Astrocyte (in vitro differentiated cells and primary cell): Measurements from ENCODE around the gene RBP3. TPM values are rescaled to one million over a fixed set of nuclear protein-coding genes. Genes with fewer than 3 reads are reported as not detected.
"Not testable (repeated sequence)": the region's sequence is repeated elsewhere in the genome, so short reads cannot be mapped to it uniquely, and the experiment has no call there.

ENCODE experiments used
- DNase-seq: peaks from one replicate; pipeline ENCODE4 v3.0.0-alpha.2; 2010; ENCODE audit warnings: low read depth
- FAIRE-seq: peaks from 2 replicates; lab custom pipeline; 2011; peaks lifted over from hg19 to GRCh38; lab: Jason Lieb, UNC
- H2AFZ ChIP-seq: 2 replicates; pipeline ENCODE4 v1.6.0; 2012; ENCODE audit warnings: low read depth, low read length, inconsistent platforms
- H3K27ac ChIP-seq: 2 replicates; pipeline ENCODE4 v1.5.1; 2011; ENCODE audit warnings: low read depth, low read length, inconsistent platforms
- H3K27me3 ChIP-seq: 2 replicates; pipeline ENCODE4 v1.6.0; 2011; ENCODE audit warnings: low read length, inconsistent platforms; ENCODE audit not compliant: insufficient read depth
- H3K36me3 ChIP-seq: 2 replicates; pipeline ENCODE4 v1.5.1; 2011; ENCODE audit warnings: low read length, inconsistent platforms; ENCODE audit not compliant: insufficient read depth
- H3K4me1 ChIP-seq: 2 replicates; pipeline ENCODE4 v1.5.1; 2011; ENCODE audit warnings: low read length, inconsistent platforms; ENCODE audit not compliant: insufficient read depth
- H3K4me2 ChIP-seq: 2 replicates; pipeline ENCODE4 v1.6.0; 2012; ENCODE audit warnings: low read length, inconsistent platforms
- H3K4me3 ChIP-seq: 2 replicates; pipeline ENCODE4 v1.5.1; 2011; ENCODE audit warnings: low read depth, mild to moderate bottlenecking, low read length, inconsistent platforms; ENCODE audit not compliant: insufficient read depth
- H3K79me2 ChIP-seq: 2 replicates; pipeline ENCODE4 v1.6.0; 2012; ENCODE audit warnings: mild to moderate bottlenecking, low read length, inconsistent platforms; ENCODE audit not compliant: insufficient read depth
- H3K9ac ChIP-seq: 2 replicates; pipeline ENCODE4 v1.6.0; 2012; ENCODE audit warnings: mild to moderate bottlenecking, low read length, inconsistent platforms
- H3K9me3 ChIP-seq: 2 replicates; pipeline ENCODE4 v1.5.1; 2012; ENCODE audit warnings: low read depth, mild to moderate bottlenecking, low read length, inconsistent platforms; ENCODE audit not compliant: insufficient read depth
- H4K20me1 ChIP-seq: 2 replicates; pipeline ENCODE4 v1.6.0; 2012; ENCODE audit warnings: low read length, inconsistent platforms; ENCODE audit not compliant: insufficient read depth
- H3K27ac Mint-ChIP-seq: one replicate; pipeline ENCODE4 v1.8.0; 2021; ENCODE audit warnings: mild to moderate bottlenecking, mixed read lengths; ENCODE audit not compliant: unreplicated experiment
- H3K27me3 Mint-ChIP-seq: one replicate; pipeline ENCODE4 v1.8.0; 2021; ENCODE audit warnings: low read depth, mixed read lengths; ENCODE audit not compliant: unreplicated experiment
- H3K36me3 Mint-ChIP-seq: one replicate; pipeline ENCODE4 v1.8.0; 2021; ENCODE audit warnings: low read depth, mixed read lengths; ENCODE audit not compliant: unreplicated experiment
- H3K4me1 Mint-ChIP-seq: one replicate; pipeline ENCODE4 v1.8.0; 2021; ENCODE audit warnings: low read depth, mixed read lengths; ENCODE audit not compliant: unreplicated experiment
- H3K4me3 Mint-ChIP-seq: one replicate; pipeline ENCODE4 v1.8.0; 2021; ENCODE audit warnings: mild to moderate bottlenecking, moderate library complexity, mixed read lengths; ENCODE audit not compliant: unreplicated experiment
- H3K9me3 Mint-ChIP-seq: one replicate; pipeline ENCODE4 v1.8.0; 2021; ENCODE audit warnings: mild to moderate bottlenecking, mixed read lengths; ENCODE audit not compliant: unreplicated experiment
- EZH2 ChIP-seq: IDR thresholded peaks from 2 replicates; pipeline ENCODE4 v1.6.1; 2012; ENCODE audit warnings: mild to moderate bottlenecking, low read length, inconsistent platforms; ENCODE audit not compliant: insufficient read depth
- total RNA-seq: library from RNA; stranded (reverse); gene quantifications from 2 replicates; pipeline ENCODE4 v1.2.1, GENCODE V29; 2021
- TF ChIP-seq, protein P1 (sequence below): IDR thresholded peaks from 2 replicates; pipeline ENCODE4 v1.5.1; 2011; ENCODE audit warnings: low read depth, mild to moderate bottlenecking, inconsistent platforms, low read length, moderate library complexity; ENCODE audit not compliant: insufficient read depth

The RBP3 gene
- total RNA-seq, 1 donor from 2014 or later: not detected

GRCh38 chr10:47384148-47384921, 36.2 kb downstream of the RBP3 start, which contains the start of gene ZNF488:
Gene ZNF488, minus strand, starts transcription at chr10:47384293. Its CDS starts 15,464 bp downstream, at chr10:47368829.
- Mint-ChIP-seq H3K36me3 (peaks cover 5% of the 10 kb centered on the region), H3K27me3 (peaks cover 30% of the 10 kb centered on the region), H3K9me3 (peaks cover 12% of the 10 kb centered on the region), H3K4me1 (peaks cover 3% of the 10 kb centered on the region), H3K27ac (peak within 1 kb of the TSS; percentile 56), H3K4me3 (peak within 1 kb of the TSS; percentile 92)
- no peak for FAIRE-seq
- Histone ChIP-seq H3K4me1 (peaks cover 2% of the 10 kb centered on the region), H3K9ac (peak within 1 kb of the TSS; percentile 82), H3K27me3 (peaks cover 15% of the 10 kb centered on the region), H3K36me3 (no peaks in the 10 kb centered on the region), H2AFZ (peak within 1 kb of the TSS; percentile 91), H3K79me2 (no peaks in the 10 kb centered on the region), H3K4me2 (peak within 1 kb of the TSS; percentile 96), H3K9me3 (no peaks in the 10 kb centered on the region), H3K4me3 (peak within 1 kb of the TSS; percentile 70), H4K20me1 (no peaks in the 10 kb centered on the region), H3K27ac (peak within 1 kb of the TSS; percentile 69)
- TF ChIP-seq, protein P1, sequence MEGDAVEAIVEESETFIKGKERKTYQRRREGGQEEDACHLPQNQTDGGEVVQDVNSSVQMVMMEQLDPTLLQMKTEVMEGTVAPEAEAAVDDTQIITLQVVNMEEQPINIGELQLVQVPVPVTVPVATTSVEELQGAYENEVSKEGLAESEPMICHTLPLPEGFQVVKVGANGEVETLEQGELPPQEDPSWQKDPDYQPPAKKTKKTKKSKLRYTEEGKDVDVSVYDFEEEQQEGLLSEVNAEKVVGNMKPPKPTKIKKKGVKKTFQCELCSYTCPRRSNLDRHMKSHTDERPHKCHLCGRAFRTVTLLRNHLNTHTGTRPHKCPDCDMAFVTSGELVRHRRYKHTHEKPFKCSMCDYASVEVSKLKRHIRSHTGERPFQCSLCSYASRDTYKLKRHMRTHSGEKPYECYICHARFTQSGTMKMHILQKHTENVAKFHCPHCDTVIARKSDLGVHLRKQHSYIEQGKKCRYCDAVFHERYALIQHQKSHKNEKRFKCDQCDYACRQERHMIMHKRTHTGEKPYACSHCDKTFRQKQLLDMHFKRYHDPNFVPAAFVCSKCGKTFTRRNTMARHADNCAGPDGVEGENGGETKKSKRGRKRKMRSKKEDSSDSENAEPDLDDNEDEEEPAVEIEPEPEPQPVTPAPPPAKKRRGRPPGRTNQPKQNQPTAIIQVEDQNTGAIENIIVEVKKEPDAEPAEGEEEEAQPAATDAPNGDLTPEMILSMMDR: no peak
- no peak for TF ChIP-seq EZH2
- peak; percentile 38 for DNase-seq

DNA sequence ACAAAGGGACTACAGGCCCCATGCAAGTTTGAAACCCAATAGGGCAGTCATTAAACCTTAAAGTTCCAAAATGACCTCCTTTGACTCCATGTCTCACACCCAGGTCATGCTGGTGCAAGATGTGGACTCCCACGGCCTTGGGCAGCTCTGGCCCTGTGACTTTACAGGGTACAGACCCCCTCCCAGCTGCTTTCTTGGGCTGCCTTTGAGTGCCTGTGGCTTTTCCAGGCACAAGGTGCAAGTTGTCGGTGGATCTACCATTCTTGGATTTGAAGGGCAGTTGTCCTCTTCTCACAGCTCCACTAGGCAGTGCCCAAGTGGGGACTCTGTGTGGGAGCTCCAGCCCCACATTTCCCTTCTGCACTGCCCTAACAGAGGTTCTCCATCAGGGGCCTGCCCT, 37.9 kb downstream of the RBP3 start:
- H2AFZ ChIP-seq, H3K4me2 ChIP-seq, H3K79me2 ChIP-seq, FAIRE-seq, H3K9me3 ChIP-seq, H4K20me1 ChIP-seq, DNase-seq, H3K9ac ChIP-seq, H3K36me3 ChIP-seq, H3K27ac Mint-ChIP-seq, H3K4me1 Mint-ChIP-seq, H3K9me3 Mint-ChIP-seq, H3K27me3 ChIP-seq, H3K36me3 Mint-ChIP-seq, H3K4me3 Mint-ChIP-seq, H3K4me3 ChIP-seq, H3K4me1 ChIP-seq, H3K27ac ChIP-seq: not testable (repeated sequence)
- peaks cover 12% of the 10 kb centered on the region for H3K27me3 Mint-ChIP-seq

DNA sequence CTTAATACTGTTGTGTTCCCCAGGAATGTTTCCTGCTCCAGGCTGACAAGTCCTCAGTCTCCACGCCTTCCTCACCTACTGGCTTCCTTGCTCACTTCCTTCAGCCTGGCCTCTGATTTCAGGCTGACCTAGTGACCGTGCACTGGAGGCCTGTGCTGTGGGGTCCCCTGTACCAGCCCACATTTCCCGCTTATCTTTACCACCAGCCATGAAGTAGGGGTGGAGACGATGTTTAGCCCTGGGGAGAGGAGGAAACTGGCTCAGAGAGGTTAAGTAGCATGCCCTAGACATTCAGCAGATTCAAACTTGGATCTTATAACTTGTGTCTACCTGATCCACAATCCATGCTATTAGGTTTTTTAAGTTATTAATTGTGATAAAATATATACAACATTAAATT, 40.7 kb downstream of the RBP3 start:
- Histone ChIP-seq H3K27ac (no peak overlapping the region), H2AFZ (no peak overlapping the region), H3K4me2 (no peak overlapping the region), H3K4me1 (peaks cover 2% of the 10 kb centered on the region), H4K20me1 (no peaks in the 10 kb centered on the region), H3K4me3 (no peak overlapping the region), H3K79me2 (no peaks in the 10 kb centered on the region), H3K9ac (no peak overlapping the region), H3K9me3 (no peaks in the 10 kb centered on the region), H3K36me3 (no peaks in the 10 kb centered on the region), H3K27me3 (no peaks in the 10 kb centered on the region)
- TF ChIP-seq, protein P1: no peak
- TF ChIP-seq EZH2: no peak
- Mint-ChIP-seq H3K36me3 (no peaks in the 10 kb centered on the region), H3K9me3 (peaks cover 5% of the 10 kb centered on the region), H3K27ac (no peak overlapping the region), H3K27me3 (peaks cover 2% of the 10 kb centered on the region), H3K4me3 (no peak overlapping the region), H3K4me1 (peaks cover 3% of the 10 kb centered on the region)
- FAIRE-seq (no peak), DNase-seq (no peak)
